HepG2 (cell line): ENCODE measurements around the gene MTOR. TPM values are rescaled to one million over a fixed set of nuclear protein-coding genes. Genes with fewer than 3 reads are reported as not detected.

Experiments
- ATAC-seq: fragments of 200-7000 bp; cut with Tn5 transposase; 3 replicates; pipeline ENCODE4 v1.9.1; 2020; ENCODE audit warnings: mild to moderate bottlenecking, moderate library complexity
- BruUV-seq: library from RNA; stranded (reverse); fragments of 400-500 nt; replicated peaks from 2 replicates; lab custom pipeline; 2021; lab: Mats Ljungman, UMichigan
- CTCF ChIA-PET: fragments of 300-600 bp; formaldehyde crosslinking; extraction: SDS; loops from one replicate; lab custom pipeline; 2021; ENCODE audit warnings: low total read pairs, inconsistent platforms, low intra/inter-chr PET ratio; lab: Yijun Ruan, JAX
- POLR2A ChIA-PET: fragments of 350-600 bp; sonication (Branson Sonifier 250); formaldehyde crosslinking; loops from one replicate; lab custom pipeline; 2020; ENCODE audit warnings: antibody characterized with exemption, inconsistent platforms; lab: Yijun Ruan, JAX
- DNase-seq: peaks from one replicate; pipeline ENCODE4 v3.0.0-alpha.2; 2015; ENCODE audit warnings: low spot score
- FAIRE-seq: peaks from 3 replicates; lab custom pipeline; 2011; peaks lifted over from hg19 to GRCh38; lab: Jason Lieb, UNC
- H2AFZ ChIP-seq: one replicate; pipeline ENCODE4 v1.6.1; 2011; ENCODE audit warnings: low read length, inconsistent platforms
- H3K27ac ChIP-seq: fragments of 300-600 bp; 3 replicates; pipeline ENCODE4 v1.8.0; 2011; ENCODE audit warnings: mixed run types, mild to moderate bottlenecking, mixed read lengths, low read length, inconsistent platforms; ENCODE audit not compliant: insufficient read depth; ENCODE audit errors: extremely low read length
- H3K27me3 ChIP-seq, 2 experiments: fragments of 200-600 bp in 1 of 2; 2 replicates in 1 of 2; 3 replicates in 1 of 2; pipeline versions ENCODE4 v1.6.0 to v1.8.0; 2011; ENCODE audit warnings: low read length in 2 of 2, mild to moderate bottlenecking in 2 of 2, moderate library complexity in 2 of 2, inconsistent platforms in 1 of 2; ENCODE audit not compliant: insufficient read depth in 2 of 2, control insufficient read depth in 1 of 2
- H3K36me3 ChIP-seq, 2 experiments: fragments of 200-600 bp in 1 of 2; replicated peaks in 1 of 2; 2 replicates in 1 of 2; 3 replicates in 1 of 2; pipeline versions ENCODE4 v1.5.1 to v1.8.0; 2011; ENCODE audit warnings: low read length in 2 of 2, inconsistent platforms in 1 of 2; ENCODE audit not compliant: insufficient read depth in 2 of 2, control insufficient read depth in 1 of 2
- H3K4me1 ChIP-seq: 2 replicates; pipeline ENCODE4 v1.5.1; 2012; ENCODE audit warnings: low read length, inconsistent platforms; ENCODE audit not compliant: insufficient read depth
- H3K4me2 ChIP-seq: 2 replicates; pipeline ENCODE4 v1.6.0; 2011; ENCODE audit warnings: low read depth, low read length, inconsistent platforms
- H3K4me3 ChIP-seq, 3 experiments: fragments of 200-600 bp in 1 of 3; sonication (generic), shearing (Covaris generic) in 1 of 3; replicated peaks in 1 of 3; 2 replicates each; pipeline ENCODE4 v1.5.1; 2011 to 2016; ENCODE audit warnings: low read length in 3 of 3, inconsistent platforms in 2 of 3, low read depth in 2 of 3, mild to moderate bottlenecking in 2 of 3, control low read depth in 1 of 3, mixed read lengths in 1 of 3; ENCODE audit not compliant: insufficient read depth in 1 of 3
- H3K79me2 ChIP-seq: one replicate; pipeline ENCODE4 v1.6.1; 2011; ENCODE audit warnings: low read length, inconsistent platforms; ENCODE audit not compliant: insufficient read depth
- H3K9ac ChIP-seq: 2 replicates; pipeline ENCODE4 v1.6.0; 2011; ENCODE audit warnings: mild to moderate bottlenecking, low read depth, low read length, inconsistent platforms; ENCODE audit not compliant: insufficient read depth
- H3K9me3 ChIP-seq: 2 replicates; pipeline ENCODE4 v1.5.1; 2012; ENCODE audit warnings: mild to moderate bottlenecking, low read length
- H4K20me1 ChIP-seq: 2 replicates; pipeline ENCODE4 v1.6.0; 2011; ENCODE audit warnings: inconsistent platforms, mild to moderate bottlenecking, low read length, moderate library complexity; ENCODE audit not compliant: insufficient read depth
- CEBPB ChIP-seq: IDR thresholded peaks from 2 replicates; pipeline ENCODE4 v1.6.1; 2011; ENCODE audit warnings: low read depth, low read length, improper control_type of control experiment, borderline replicate concordance
- FIP1L1 ChIP-seq: fragments of 200-400 bp; formaldehyde crosslinking; IDR thresholded peaks from 2 replicates; pipeline ENCODE4 v1.6.1; 2018; ENCODE audit warnings: low read depth, mild to moderate bottlenecking, low read length, moderate library complexity, borderline replicate concordance; ENCODE audit not compliant: insufficient read depth
- FOXJ3 ChIP-seq: sonication (generic); formaldehyde crosslinking; IDR thresholded peaks from 2 replicates; pipeline ENCODE4 v1.4.0; 2020; ENCODE audit warnings: missing genetic modification reagents, mild to moderate bottlenecking, borderline replicate concordance
- HOXD1 ChIP-seq: sonication (generic); formaldehyde crosslinking; IDR thresholded peaks from 2 replicates; pipeline ENCODE4 v1.5.0; 2020; ENCODE audit warnings: missing genetic modification reagents
- KLF12 ChIP-seq: sonication (generic); formaldehyde crosslinking; IDR thresholded peaks from 2 replicates; pipeline ENCODE4 v1.4.0; 2020; ENCODE audit warnings: missing genetic modification reagents, borderline replicate concordance
- MIER2 ChIP-seq: IDR thresholded peaks from 2 replicates; pipeline ENCODE4 v1.6.1; 2016; ENCODE audit warnings: missing biosample characterization, missing genetic modification reagents
- MTF1 ChIP-seq: sonication (generic); formaldehyde crosslinking; IDR thresholded peaks from 2 replicates; pipeline ENCODE4 v1.5.0; 2020; ENCODE audit warnings: missing genetic modification reagents
- TBX3 ChIP-seq: fragments of 450-650 bp; IDR thresholded peaks from 2 replicates; pipeline ENCODE4 v1.6.1; 2017; ENCODE audit warnings: antibody characterized with exemption, mild to moderate bottlenecking, inconsistent platforms, borderline replicate concordance
- YEATS2 ChIP-seq: sonication (generic); formaldehyde crosslinking; IDR thresholded peaks from 2 replicates; pipeline ENCODE4 v1.4.0; 2020; ENCODE audit warnings: missing genetic modification reagents, borderline replicate concordance
- ZNF205 ChIP-seq: IDR thresholded peaks from 2 replicates; pipeline ENCODE4 v1.6.1; 2018; ENCODE audit warnings: missing biosample characterization, missing genetic modification reagents
- WGBS: methylation state at CpG from one replicate; pipeline ENCODE4 v1.1.6; 2017; ENCODE audit warnings: low lambda C conversion rate; 5-methylcytosine and 5-hydroxymethylcytosine counted together
- in situ Hi-C: cut with HindIII; loops from 2 replicates; pipeline ENCODE4 v1.10.0; 2017; ENCODE audit warnings: low pct_unique_long_range_greater_than_20kb; ENCODE audit not compliant: extremely low pct_ligation_motif_present
- intact Hi-C: fragments of 100-400 bp; cut with micrococcal nuclease; formaldehyde crosslinking; loops from one replicate; pipeline ENCODE4 v1.10.0; 2022; ENCODE audit not compliant: unreplicated experiment
- polyA plus RNA-seq, 8 experiments: library from polyadenylated mRNA; depleted of rRNA in 3 of 8; stranded (reverse) in 7 of 8; unstranded in 1 of 8; fragments of >200 nt; fragmentation: Illumina TruSeq in 4 of 8; extraction: Trizol in 4 of 8; gene quantifications; 2 replicates each; pipeline versions ENCODE4 v1.2.1 to v1.2.3, GENCODE V29; 2011 to 2016; ENCODE audit warnings: low read depth in 4 of 8, missing spikeins in 1 of 8, mixed read lengths in 1 of 8; ENCODE audit not compliant: insufficient read depth in 1 of 8
- total RNA-seq, 5 experiments: library from RNA; depleted of rRNA; stranded (reverse); fragments of >200 nt; fragmentation: Illumina TruSeq; extraction: Trizol; gene quantifications; 2 replicates each; pipeline ENCODE4 v1.2.3, GENCODE V29; 2016; ENCODE audit warnings: low read depth in 1 of 5
- TF ChIP-seq, protein P1 (sequence below): sonication (generic); formaldehyde crosslinking; IDR thresholded peaks from 2 replicates; pipeline ENCODE4 v1.4.0; 2020; ENCODE audit warnings: mild to moderate bottlenecking, low read depth, missing genetic modification reagents
- TF ChIP-seq, protein P2 (sequence below): sonication (generic); formaldehyde crosslinking; IDR thresholded peaks from 2 replicates; pipeline ENCODE4 v1.5.0; 2020; ENCODE audit warnings: missing genetic modification reagents
- TF ChIP-seq, protein P3 (sequence below): sonication (generic); formaldehyde crosslinking; conservative IDR thresholded peaks from 2 replicates; pipeline ENCODE4 v1.8.0; 2022; ENCODE audit warnings: missing genetic modification reagents

MTOR gene
- total and polyA plus RNA-seq, 2 of the 13 experiments (the other 11 are each of a cell fraction or from before 2014, with no cell fraction given): 24.6 to 34.6 TPM

DNA sequence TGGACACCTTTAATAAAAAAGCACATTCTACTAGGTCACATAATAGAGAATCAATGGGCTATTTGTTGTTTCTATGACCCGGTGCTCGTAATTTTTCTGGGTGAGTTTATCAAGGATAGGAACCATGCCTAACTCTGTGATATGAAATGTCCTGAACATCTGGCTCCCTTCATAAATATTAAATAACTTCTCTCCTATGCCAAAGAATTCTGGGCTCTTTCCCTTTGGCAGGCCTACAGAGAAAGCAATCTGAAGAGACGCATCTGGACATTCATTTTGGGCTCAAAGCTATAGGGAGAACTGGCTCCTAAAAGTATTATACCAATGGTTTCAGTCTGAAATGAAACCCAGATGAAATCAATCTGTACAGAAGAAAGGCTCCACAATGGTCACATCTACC is 112.0 kb downstream of the MTOR start (continued):
- TF ChIP-seq, protein P1, sequence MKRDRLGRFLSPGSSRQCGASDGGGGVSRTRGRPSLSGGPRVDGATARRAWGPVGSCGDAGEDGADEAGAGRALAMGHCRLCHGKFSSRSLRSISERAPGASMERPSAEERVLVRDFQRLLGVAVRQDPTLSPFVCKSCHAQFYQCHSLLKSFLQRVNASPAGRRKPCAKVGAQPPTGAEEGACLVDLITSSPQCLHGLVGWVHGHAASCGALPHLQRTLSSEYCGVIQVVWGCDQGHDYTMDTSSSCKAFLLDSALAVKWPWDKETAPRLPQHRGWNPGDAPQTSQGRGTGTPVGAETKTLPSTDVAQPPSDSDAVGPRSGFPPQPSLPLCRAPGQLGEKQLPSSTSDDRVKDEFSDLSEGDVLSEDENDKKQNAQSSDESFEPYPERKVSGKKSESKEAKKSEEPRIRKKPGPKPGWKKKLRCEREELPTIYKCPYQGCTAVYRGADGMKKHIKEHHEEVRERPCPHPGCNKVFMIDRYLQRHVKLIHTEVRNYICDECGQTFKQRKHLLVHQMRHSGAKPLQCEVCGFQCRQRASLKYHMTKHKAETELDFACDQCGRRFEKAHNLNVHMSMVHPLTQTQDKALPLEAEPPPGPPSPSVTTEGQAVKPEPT (CRISPR knock-in tag): no peak
- TF ChIP-seq KLF12 (CRISPR knock-in tag) (no peak), YEATS2 (CRISPR knock-in tag) (no peak), MTF1 (CRISPR knock-in tag) (no peak)

DNA sequence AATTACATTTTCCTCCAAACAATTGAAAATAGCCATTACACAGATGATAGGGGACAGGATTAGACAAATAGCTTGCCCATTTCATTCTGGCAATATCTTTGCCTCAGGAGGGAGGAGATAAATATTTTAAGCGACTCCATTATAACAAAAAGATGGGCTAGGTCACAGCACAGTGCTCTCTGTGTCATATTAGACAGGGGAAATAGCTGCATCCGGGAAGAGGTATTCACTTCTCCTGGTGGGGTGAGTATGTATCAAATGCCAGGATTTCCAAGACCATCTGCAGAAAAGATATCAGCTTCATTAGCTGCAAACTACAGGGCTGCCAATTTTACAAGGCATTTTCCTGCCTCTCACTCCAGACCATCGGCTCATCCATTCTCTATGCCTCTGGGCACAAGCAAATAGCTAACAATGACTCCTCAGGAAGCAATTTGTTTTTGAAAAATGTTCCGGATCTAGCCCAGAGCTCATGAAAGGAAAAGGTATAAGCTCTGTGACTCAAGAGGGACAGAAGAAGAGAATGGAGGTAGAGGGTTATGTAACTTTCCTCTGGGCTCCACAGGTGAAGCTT is 115.1 kb downstream of the MTOR start:
- FAIRE-seq: no peak
- CTCF ChIA-PET: no interaction called here
- H3K4me1 ChIP-seq: peaks cover 8% of the 10 kb centered on the region; the same call in 1 of the 2 replicates
- H3K27ac ChIP-seq: no peak overlapping the region
- H3K4me3 ChIP-seq: no peak overlapping the region
- ATAC-seq: no peak
- POLR2A ChIA-PET: no interaction called here
- H3K27me3 ChIP-seq: no peaks in the 10 kb centered on the region; a peak in 1 of 5 replicates
- no peak overlapping the region for H3K4me2 ChIP-seq
- H4K20me1 ChIP-seq: no peaks in the 10 kb centered on the region
- H2AFZ ChIP-seq: no peak overlapping the region
- TF ChIP-seq FOXJ3 (CRISPR knock-in tag) (no peak), MIER2 (CRISPR knock-in tag) (no peak), TBX3 (no peak), HOXD1 (CRISPR knock-in tag) (no peak), FIP1L1 (no peak), CEBPB (no peak), ZNF205 (no peak)
- TF ChIP-seq, protein P2, sequence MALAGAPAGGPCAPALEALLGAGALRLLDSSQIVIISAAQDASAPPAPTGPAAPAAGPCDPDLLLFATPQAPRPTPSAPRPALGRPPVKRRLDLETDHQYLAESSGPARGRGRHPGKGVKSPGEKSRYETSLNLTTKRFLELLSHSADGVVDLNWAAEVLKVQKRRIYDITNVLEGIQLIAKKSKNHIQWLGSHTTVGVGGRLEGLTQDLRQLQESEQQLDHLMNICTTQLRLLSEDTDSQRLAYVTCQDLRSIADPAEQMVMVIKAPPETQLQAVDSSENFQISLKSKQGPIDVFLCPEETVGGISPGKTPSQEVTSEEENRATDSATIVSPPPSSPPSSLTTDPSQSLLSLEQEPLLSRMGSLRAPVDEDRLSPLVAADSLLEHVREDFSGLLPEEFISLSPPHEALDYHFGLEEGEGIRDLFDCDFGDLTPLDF (CRISPR knock-in tag): no peak
- TF ChIP-seq, protein P3, sequence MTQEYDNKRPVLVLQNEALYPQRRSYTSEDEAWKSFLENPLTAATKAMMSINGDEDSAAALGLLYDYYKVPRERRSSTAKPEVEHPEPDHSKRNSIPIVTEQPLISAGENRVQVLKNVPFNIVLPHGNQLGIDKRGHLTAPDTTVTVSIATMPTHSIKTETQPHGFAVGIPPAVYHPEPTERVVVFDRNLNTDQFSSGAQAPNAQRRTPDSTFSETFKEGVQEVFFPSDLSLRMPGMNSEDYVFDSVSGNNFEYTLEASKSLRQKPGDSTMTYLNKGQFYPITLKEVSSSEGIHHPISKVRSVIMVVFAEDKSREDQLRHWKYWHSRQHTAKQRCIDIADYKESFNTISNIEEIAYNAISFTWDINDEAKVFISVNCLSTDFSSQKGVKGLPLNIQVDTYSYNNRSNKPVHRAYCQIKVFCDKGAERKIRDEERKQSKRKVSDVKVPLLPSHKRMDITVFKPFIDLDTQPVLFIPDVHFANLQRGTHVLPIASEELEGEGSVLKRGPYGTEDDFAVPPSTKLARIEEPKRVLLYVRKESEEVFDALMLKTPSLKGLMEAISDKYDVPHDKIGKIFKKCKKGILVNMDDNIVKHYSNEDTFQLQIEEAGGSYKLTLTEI (CRISPR knock-in tag): no peak
- in situ Hi-C loops: no loop called here
- no peak overlapping the region for H3K9ac ChIP-seq
- BruUV-seq: no TSS peak
- H3K79me2 ChIP-seq: no peaks in the 10 kb centered on the region
- peaks cover 22 to 73% of the 10 kb centered on the region in 2 experiments for H3K36me3 ChIP-seq
- WGBS: 95% methylated on average over 4 of the region's 4 CpGs
- DNase-seq: no peak
- intact Hi-C loops: no loop called here
- H3K9me3 ChIP-seq: no peaks in the 10 kb centered on the region
